GM06990 (cell line): ENCODE measurements around the gene ADCY5.

Experiments used
- DNase-seq: peaks from one replicate; pipeline ENCODE4 v3.0.0-alpha.2; 2011; ENCODE audit not compliant: insufficient read length; ENCODE audit errors: extremely low read depth
- H3K27me3 ChIP-seq: replicated peaks from 2 replicates; pipeline ENCODE4 v1.6.0; 2011; ENCODE audit warnings: low read length; ENCODE audit not compliant: control insufficient read depth, insufficient read depth
- H3K36me3 ChIP-seq: 2 replicates; pipeline ENCODE4 v1.5.1; 2011; ENCODE audit warnings: low read length; ENCODE audit not compliant: control insufficient read depth, insufficient read depth
- H3K4me3 ChIP-seq: replicated peaks from 2 replicates; pipeline ENCODE4 v1.5.1; 2011; ENCODE audit warnings: low read depth, mild to moderate bottlenecking, control low read depth, low read length
- TF ChIP-seq, protein P1 (sequence below): IDR thresholded peaks from 2 replicates; pipeline ENCODE4 v1.5.1; 2011; ENCODE audit warnings: low read length, control low read depth, mild to moderate bottlenecking, inconsistent platforms; ENCODE audit not compliant: insufficient read depth, poor library complexity, severe bottlenecking

Gene ADCY5

DNA sequence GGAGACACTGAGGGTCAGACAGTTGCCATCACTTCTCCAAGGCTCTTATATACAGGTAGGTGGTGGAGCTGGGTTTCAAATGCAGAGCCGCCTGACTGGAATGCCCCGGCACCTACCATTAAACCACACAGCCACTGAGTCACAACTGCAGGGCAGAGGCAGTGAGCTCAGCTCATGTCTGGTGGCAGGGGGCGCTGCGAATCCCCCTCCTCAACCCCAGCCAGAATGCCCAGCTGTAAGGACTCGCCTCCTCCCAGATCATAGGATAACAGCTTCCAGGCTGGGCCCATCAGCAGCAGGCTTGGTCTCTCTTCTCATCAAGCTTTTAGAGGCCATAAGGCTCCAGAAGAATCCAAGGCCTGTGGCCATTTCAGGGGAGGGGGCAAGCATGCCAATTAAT lies 26.4 kb downstream of the ADCY5 start:
- peaks cover 4% of the 10 kb centered on the region for H3K27me3 ChIP-seq
- TF ChIP-seq, protein P1, sequence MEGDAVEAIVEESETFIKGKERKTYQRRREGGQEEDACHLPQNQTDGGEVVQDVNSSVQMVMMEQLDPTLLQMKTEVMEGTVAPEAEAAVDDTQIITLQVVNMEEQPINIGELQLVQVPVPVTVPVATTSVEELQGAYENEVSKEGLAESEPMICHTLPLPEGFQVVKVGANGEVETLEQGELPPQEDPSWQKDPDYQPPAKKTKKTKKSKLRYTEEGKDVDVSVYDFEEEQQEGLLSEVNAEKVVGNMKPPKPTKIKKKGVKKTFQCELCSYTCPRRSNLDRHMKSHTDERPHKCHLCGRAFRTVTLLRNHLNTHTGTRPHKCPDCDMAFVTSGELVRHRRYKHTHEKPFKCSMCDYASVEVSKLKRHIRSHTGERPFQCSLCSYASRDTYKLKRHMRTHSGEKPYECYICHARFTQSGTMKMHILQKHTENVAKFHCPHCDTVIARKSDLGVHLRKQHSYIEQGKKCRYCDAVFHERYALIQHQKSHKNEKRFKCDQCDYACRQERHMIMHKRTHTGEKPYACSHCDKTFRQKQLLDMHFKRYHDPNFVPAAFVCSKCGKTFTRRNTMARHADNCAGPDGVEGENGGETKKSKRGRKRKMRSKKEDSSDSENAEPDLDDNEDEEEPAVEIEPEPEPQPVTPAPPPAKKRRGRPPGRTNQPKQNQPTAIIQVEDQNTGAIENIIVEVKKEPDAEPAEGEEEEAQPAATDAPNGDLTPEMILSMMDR = no peak
- no peaks in the 10 kb centered on the region for H3K36me3 ChIP-seq
- DNase-seq = no peak
- no peak overlapping the region for H3K4me3 ChIP-seq

DNA sequence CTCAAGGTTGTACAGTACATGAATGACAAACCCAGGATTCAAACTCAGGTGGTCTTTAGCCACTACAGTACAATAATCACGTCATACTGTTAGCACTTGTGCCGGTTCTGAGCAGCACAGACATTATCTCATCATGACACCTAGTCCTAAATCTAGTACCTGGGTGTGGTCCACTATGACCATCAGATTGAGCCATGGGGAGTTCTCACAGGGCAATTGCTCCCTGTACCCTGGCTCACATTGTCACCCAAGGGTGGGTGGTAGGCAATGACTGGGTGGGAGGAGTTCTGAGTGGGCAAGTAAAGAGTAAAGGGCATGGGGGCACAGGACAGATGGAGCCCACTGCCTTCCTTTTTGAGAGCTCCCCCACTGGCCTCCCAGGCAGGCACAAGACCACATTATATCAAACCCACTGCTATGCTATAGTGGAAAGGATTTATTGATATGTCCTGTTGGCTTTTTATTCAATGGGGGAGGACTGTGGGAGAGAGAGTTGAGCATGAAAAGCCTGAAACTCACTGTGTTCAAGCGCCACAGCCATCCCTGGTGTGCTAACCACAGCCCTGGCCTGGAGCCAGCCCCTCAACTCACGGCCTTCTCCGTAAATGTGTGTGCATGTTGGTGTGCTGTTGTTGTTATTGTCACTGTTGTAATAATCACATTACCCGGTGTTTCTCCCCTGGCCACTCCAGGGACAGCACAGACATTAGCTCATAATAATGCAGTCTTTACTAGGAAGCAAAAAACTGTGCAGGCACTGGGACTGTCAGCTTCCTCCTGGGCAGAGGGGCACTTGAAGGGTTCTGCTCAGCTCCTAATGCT lies 27.3 kb downstream of the ADCY5 start:
- H3K36me3 ChIP-seq = no peaks in the 10 kb centered on the region
- TF ChIP-seq, protein P1 = no peak
- no peak for DNase-seq
- H3K27me3 ChIP-seq = peaks cover 2% of the 10 kb centered on the region; the same call in 1 of the 2 replicates
- H3K4me3 ChIP-seq = no peak overlapping the region

DNA sequence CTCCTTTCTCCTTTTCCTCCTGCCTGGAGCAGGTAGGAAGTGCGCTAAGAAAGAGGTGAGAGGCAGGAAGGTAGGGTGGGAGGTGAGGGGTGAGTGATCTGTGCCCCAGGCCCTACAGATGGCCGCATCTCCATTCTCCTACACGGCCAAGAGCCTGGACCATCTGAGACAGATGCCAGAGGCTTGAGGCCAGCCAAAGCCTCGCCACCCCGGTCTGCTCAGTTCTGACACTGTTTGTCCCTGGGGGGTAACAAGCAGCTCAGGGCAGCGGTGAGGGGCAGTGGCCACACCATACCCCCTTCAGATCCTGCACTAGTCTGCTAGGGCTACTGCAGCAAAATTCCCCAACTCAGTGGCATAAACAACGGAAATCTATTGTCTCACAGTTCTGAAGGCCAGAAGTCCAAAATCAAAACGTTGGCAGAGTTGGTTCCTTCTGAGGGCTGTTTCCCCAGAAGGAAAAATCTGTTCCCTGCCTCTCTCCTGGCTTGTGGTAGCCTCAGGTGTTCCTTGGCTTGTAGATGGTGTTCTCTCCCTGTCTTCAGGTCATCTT lies 28.4 kb downstream of the ADCY5 start:
- Histone ChIP-seq H3K4me3 (no peak overlapping the region), H3K27me3 (peaks cover 2% of the 10 kb centered on the region; the same call in 1 of the 2 replicates), H3K36me3 (no peaks in the 10 kb centered on the region)
- TF ChIP-seq, protein P1 = no peak
- DNase-seq = no peak

GRCh38 chr3:123419850-123420297 lies 29.0 kb downstream of the ADCY5 start:
- TF ChIP-seq, protein P1 = no peak
- Histone ChIP-seq H3K4me3 (no peak overlapping the region), H3K27me3 (peaks cover 2% of the 10 kb centered on the region), H3K36me3 (no peaks in the 10 kb centered on the region)
- DNase-seq = no peak

DNA sequence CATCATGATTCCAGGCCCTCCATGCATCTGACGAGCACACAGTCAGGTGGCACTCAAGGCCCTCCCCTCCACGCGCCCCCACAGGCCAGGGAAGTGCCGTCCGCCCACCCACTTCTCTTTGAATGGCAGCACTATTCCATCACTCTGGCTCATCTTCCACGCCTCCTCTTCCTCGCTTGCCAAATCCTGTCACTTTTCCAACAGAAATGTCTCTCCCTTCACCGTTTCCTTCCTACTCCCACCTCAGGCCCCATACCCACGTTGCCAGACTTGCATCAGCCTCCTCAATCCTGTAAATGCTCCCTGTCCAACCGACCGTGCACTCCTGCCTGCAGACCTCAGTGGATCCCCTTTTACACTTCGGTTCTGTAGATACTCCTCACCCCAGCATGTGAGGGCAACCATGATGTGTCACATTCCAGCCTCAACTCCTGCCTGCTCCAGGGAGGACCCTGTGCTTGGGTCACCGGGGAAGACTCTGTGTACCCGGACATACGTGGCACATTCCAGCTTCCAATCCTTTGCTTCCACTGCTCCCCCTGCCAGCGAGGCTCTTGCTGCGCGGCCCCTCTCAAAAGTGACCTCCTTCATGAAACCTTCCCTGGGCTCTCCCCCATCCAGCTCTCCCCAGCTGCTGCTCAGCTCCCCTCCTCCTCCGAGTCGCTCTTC lies 29.6 kb downstream of the ADCY5 start:
- Histone ChIP-seq H3K36me3 (no peaks in the 10 kb centered on the region), H3K27me3 (peaks cover 2% of the 10 kb centered on the region), H3K4me3 (no peak overlapping the region)
- no peak for DNase-seq
- TF ChIP-seq, protein P1 = no peak
